ENCODE data around the gene PHF2. TPM values are rescaled to one million over a fixed set of nuclear protein-coding genes. Genes with fewer than 3 reads are reported as not detected.

Gene PHF2
- total and polyA plus RNA-seq, 2 of the 8 experiments (the other 6 are each of a cell fraction or from before 2014, with no cell fraction given): 3.4 to 9.4 TPM

DNA sequence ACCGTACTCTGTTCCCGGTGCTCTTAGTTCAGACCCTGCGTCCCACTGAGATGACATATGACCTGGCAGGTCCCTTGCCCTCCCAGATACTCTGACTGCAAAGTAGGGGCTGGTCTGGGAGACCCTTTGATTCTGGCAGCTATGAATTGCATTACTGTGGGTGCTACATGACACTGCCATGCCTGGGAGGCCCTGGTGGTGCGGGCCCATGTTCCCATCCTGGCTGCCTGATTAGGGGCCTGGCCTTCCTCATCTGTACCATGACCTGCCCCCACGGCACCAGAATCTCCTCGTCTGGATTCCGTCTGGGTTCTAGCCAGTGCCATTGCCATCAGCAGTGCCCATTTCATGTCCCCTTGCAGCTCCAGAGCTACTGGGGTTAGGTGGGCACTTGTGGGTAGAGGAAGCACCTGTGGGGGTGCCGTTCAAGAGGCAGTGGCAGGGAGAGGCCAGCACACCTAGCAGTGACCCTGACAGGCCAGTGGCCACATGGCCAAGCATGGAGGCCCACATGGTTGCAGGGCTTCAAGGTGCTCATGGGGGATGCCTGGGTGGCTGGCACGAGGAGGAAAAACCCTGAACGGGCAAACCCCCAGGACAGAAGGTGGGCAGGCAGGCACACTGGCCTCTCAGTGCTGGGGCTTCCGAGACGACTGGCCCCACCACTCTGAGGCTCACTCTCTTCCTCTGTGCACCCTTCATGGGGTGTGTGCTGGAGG is 69.7 kb downstream of the PHF2 start:
- H2AFZ ChIP-seq (ENCODE audit: low read length): no peak overlapping the region
- no peaks in the 10 kb centered on the region for H3K23me2 ChIP-seq (ENCODE audit: low read depth, low read length)
- no peak overlapping the region for H4K5ac ChIP-seq (ENCODE audit: insufficient read length, low read depth, low read length)
- no peak overlapping the region for H2BK12ac ChIP-seq (ENCODE audit: low read depth, low read length)
- no peak overlapping the region for H4K91ac ChIP-seq (replicated peaks; ENCODE audit: insufficient read length, low read length)
- H2BK15ac ChIP-seq (ENCODE audit: low read length): no peak overlapping the region
- FAIRE-seq (no peak), DNase-seq (ENCODE audit: low read depth in 1 of 2, low spot score in 2 of 2) (no peak)
- no peak overlapping the region for H3K9ac ChIP-seq (replicated peaks in 1 of 4; ENCODE audit: extremely low read depth in 1 of 4, low read depth in 3 of 4, low read length in 3 of 4)
- no peaks in the 10 kb centered on the region for H3K9me3 ChIP-seq (ENCODE audit: insufficient read depth in 2 of 2, low read depth in 1 of 2, low read length in 1 of 2)
- no peak overlapping the region for H3K18ac ChIP-seq (ENCODE audit: extremely low read depth, low read length)
- no peak overlapping the region for H4K8ac ChIP-seq (ENCODE audit: extremely low read depth, insufficient read depth, low read length)
- no peaks in the 10 kb centered on the region for H3K27me3 ChIP-seq (replicated peaks in 1 of 4; ENCODE audit: control insufficient read depth in 3 of 4, extremely low read depth in 1 of 4, insufficient read depth in 3 of 4, low read length in 3 of 4)
- no peak overlapping the region for H2BK20ac ChIP-seq (ENCODE audit: low read length)
- no peak overlapping the region for H2BK120ac ChIP-seq (replicated peaks; ENCODE audit: low read depth, low read length)
- H3K79me2 ChIP-seq (ENCODE audit: control insufficient read depth in 1 of 2, insufficient read depth in 2 of 2, low read length in 2 of 2): no peaks in the 10 kb centered on the region
- no peak overlapping the region for H3K4me2 ChIP-seq (ENCODE audit: insufficient read depth in 1 of 2, low read depth in 2 of 2, low read length in 2 of 2)
- ChIA-PET POLR2A (ENCODE audit: partially characterized antibody) (no interaction called here), CTCF (ENCODE audit: partially characterized antibody) (interaction anchor here (0.8 to 1.3 kb wide), 2 partner anchors 36 to 65 kb away, joined by 3 read pairs; no protein-coding TSS in a partner anchor)
- H3K14ac ChIP-seq (ENCODE audit: insufficient read length): no peak overlapping the region
- no peak overlapping the region for H3K4me3 ChIP-seq (ENCODE audit: extremely low read depth in 1 of 4, insufficient read depth in 2 of 4, low read depth in 3 of 4, low read length in 4 of 4)
- no peak overlapping the region for H3K4ac ChIP-seq (replicated peaks; ENCODE audit: insufficient read length, low read depth, low read length)
- H2BK5ac ChIP-seq (ENCODE audit: low read depth, low read length): no peak overlapping the region
- H3K4me1 ChIP-seq (replicated peaks in 1 of 4; ENCODE audit: control insufficient read depth in 3 of 4, insufficient read depth in 4 of 4, low read length in 3 of 4): no peaks in the 10 kb centered on the region; a peak in 1 of 7 replicates
- H2AK5ac ChIP-seq (ENCODE audit: low read depth, low read length): no peak overlapping the region
- peaks cover 0 to 8% of the 10 kb centered on the region in 2 experiments for H4K20me1 ChIP-seq (replicated peaks in 1 of 2; ENCODE audit: control insufficient read depth in 1 of 2, insufficient read depth in 2 of 2, low read length in 2 of 2)
- no peak overlapping the region for H3K56ac ChIP-seq (replicated peaks; ENCODE audit: insufficient read length, low read depth, low read length)
- no peak overlapping the region for H3K27ac ChIP-seq (ENCODE audit: low read depth, low read length)
- no peak overlapping the region for H3K23ac ChIP-seq (ENCODE audit: insufficient read length)
- H3K79me1 ChIP-seq (ENCODE audit: low read depth, low read length): no peaks in the 10 kb centered on the region
- 90% methylated on average over 12 of the region's 12 CpGs; no CpG with 5 or more reads in 1 of the 2 experiments for WGBS, 2 experiments (ENCODE audit: extremely low coverage in 1 of 2, insufficient coverage in 1 of 2, insufficient read length in 1 of 2, insufficient replicate concordance in 2 of 2, low coverage in 1 of 2, low lambda C conversion rate in 2 of 2, missing lambda C conversion rate in 1 of 2)
- H3K36me3 ChIP-seq (ENCODE audit: control insufficient read depth in 2 of 4, insufficient read depth in 4 of 4, low read length in 3 of 4): peaks cover 3 to 13% (median 11%) of the 10 kb centered on the region in 4 experiments; a peak in 6 of 8 replicates
- TF ChIP-seq KDM4A (IDR thresholded peaks at IDR 0.05; ENCODE audit: low read depth, low read length, severe bottlenecking) (no peak), POLR2A (IDR thresholded peaks at IDR 0.05; ENCODE audit: control extremely low read depth in 1 of 2, low read depth in 2 of 2, low read length in 2 of 2) (no peak), TAF1 (IDR thresholded peaks at IDR 0.05; ENCODE audit: low read depth, low read length) (no peak), FOSL1 (IDR thresholded peaks at IDR 0.05; ENCODE audit: insufficient read depth, low read depth, low read length) (no peak), GTF2F1 (IDR thresholded peaks at IDR 0.05; ENCODE audit: borderline replicate concordance, low read depth, low read length) (no peak), SP1 (IDR thresholded peaks at IDR 0.05; ENCODE audit: low read depth, low read length) (no peak), RNF2 (IDR thresholded peaks at IDR 0.05; ENCODE audit: borderline replicate concordance, low read depth, low read length, missing control alignments, poor library complexity, severe bottlenecking) (no peak), NRF1 (IDR thresholded peaks at IDR 0.05; ENCODE audit: low read depth, low read length) (no peak), EGR1 (IDR thresholded peaks at IDR 0.05; ENCODE audit: borderline replicate concordance, low read depth, low read length) (no peak), SIX5 (IDR thresholded peaks at IDR 0.05; ENCODE audit: low read depth, low read length) (no peak)
- TF ChIP-seq, protein P1, sequence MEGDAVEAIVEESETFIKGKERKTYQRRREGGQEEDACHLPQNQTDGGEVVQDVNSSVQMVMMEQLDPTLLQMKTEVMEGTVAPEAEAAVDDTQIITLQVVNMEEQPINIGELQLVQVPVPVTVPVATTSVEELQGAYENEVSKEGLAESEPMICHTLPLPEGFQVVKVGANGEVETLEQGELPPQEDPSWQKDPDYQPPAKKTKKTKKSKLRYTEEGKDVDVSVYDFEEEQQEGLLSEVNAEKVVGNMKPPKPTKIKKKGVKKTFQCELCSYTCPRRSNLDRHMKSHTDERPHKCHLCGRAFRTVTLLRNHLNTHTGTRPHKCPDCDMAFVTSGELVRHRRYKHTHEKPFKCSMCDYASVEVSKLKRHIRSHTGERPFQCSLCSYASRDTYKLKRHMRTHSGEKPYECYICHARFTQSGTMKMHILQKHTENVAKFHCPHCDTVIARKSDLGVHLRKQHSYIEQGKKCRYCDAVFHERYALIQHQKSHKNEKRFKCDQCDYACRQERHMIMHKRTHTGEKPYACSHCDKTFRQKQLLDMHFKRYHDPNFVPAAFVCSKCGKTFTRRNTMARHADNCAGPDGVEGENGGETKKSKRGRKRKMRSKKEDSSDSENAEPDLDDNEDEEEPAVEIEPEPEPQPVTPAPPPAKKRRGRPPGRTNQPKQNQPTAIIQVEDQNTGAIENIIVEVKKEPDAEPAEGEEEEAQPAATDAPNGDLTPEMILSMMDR (IDR thresholded peaks at IDR 0.05; ENCODE audit: control extremely low read depth in 1 of 3, insufficient read depth in 1 of 3, low read depth in 1 of 3, low read length in 3 of 3): no peak

Data from H1 (cell line).